Thyroid gland (tissue), 4 donors: ENCODE measurements around the gene APOH.

Experiments used
- CTCF ChIP-seq, 6 experiments: fragments of 200-600 bp in 3 of 6; fragments of 450-650 bp in 3 of 6; sonication (generic) in 3 of 6; IDR thresholded peaks; one replicate each; pipeline ENCODE4 v1.5.1; 2016 to 2019; ENCODE audit warnings: antibody characterized with exemption in 6 of 6, mild to moderate bottlenecking in 2 of 6, inconsistent platforms in 1 of 6, moderate library complexity in 1 of 6
- POLR2A ChIP-seq, 2 donors: fragments of 450-650 bp; IDR thresholded peaks; one replicate each; pipeline ENCODE4 v1.6.1; 2017; ENCODE audit warnings: antibody characterized with exemption in 2 of 2, mild to moderate bottlenecking in 2 of 2, moderate library complexity in 1 of 2

DNA sequence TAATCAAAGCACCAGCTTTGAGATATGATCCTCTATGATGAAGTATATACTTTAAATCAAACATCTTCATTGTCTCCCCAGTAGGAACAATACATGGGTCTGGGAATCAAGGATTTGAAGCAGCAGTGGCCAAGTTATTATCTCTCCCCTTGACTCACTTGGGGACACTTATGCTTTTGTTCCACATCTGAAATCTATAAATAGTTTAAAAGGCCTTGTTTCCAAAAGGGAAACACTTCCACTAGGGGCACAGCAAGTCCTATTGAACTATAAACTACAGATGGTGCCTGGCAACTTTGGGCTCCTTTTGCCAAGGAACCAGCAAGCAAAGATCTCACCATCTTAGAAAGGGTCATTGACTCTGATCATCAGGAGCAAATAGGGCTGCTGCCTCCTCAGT, 21.3 kb downstream of the APOH start:
- TF ChIP-seq CTCF (IDR thresholded peaks at IDR 0.05), result no peak
- no peak for TF ChIP-seq POLR2A (IDR thresholded peaks at IDR 0.05)
